ENCODE data around the gene IQCE.

The IQCE gene

DNA sequence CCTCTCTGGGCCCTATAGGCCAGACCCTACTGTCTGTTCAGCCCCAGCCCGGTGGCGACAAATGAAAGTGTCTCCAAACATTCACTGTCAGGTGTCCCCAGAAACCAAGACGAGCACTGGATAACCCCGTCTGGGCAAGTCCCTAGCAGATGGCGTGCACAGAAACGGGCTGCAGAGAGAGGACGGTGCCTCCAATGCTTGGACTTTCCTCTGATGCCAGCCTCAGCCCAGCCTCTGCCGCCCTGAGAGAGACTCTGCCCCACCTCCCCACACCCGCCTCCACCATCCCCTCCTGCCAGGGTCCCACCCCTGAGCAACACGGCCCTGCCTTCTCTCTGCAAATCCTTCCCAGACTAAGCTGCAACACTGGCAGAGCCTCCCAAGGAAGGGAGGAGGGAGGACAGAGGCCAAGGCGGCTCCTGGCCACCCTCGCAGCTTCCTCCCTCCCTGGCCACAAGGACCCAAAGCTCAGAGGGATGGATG is 46.6 kb upstream of the IQCE start:
- H3K4me3 ChIP-seq (ENCODE audit: low read depth in 1 of 2, low read length in 1 of 2): peak overlapping the region in 1 of 2 experiments; percentile 68
- no peaks in the 10 kb centered on the region for H3K36me3 ChIP-seq
- peaks cover 35 to 45% of the 10 kb centered on the region in 2 experiments for H3K4me1 ChIP-seq (ENCODE audit: control insufficient read depth in 1 of 2, insufficient read depth in 1 of 2, low read depth in 1 of 2, low read length in 1 of 2)
- peaks cover 45% of the 10 kb centered on the region for H3K27me3 ChIP-seq
- H3K9me3 ChIP-seq: no peaks in the 10 kb centered on the region
- TF ChIP-seq, protein P1, sequence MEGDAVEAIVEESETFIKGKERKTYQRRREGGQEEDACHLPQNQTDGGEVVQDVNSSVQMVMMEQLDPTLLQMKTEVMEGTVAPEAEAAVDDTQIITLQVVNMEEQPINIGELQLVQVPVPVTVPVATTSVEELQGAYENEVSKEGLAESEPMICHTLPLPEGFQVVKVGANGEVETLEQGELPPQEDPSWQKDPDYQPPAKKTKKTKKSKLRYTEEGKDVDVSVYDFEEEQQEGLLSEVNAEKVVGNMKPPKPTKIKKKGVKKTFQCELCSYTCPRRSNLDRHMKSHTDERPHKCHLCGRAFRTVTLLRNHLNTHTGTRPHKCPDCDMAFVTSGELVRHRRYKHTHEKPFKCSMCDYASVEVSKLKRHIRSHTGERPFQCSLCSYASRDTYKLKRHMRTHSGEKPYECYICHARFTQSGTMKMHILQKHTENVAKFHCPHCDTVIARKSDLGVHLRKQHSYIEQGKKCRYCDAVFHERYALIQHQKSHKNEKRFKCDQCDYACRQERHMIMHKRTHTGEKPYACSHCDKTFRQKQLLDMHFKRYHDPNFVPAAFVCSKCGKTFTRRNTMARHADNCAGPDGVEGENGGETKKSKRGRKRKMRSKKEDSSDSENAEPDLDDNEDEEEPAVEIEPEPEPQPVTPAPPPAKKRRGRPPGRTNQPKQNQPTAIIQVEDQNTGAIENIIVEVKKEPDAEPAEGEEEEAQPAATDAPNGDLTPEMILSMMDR (IDR thresholded peaks at IDR 0.05): no peak
- H3K27ac ChIP-seq: peak overlapping the region; percentile 83

DNA sequence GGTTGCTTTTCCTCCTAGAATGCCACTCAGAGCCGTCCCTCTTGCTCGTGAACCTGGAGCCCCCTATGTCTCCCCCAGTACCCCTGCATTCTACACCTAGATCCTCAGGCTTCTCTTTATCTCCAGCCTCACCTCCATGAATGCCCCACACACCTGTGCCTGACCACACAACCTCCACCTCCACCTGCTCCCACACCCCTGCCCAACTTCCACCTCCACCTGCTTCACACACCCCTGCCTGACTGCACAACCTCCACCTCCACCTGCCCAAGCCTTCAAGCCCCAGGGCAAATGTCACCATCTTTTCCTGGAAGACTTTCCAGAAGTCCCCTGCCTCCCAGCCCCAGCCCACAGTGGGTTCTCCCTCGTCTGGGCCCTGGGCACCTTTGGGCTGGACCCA is 46.1 kb upstream of the IQCE start:
- Histone ChIP-seq H3K9me3 (no peaks in the 10 kb centered on the region), H3K27me3 (peaks cover 45% of the 10 kb centered on the region), H3K4me3 (ENCODE audit: low read depth in 1 of 2, low read length in 1 of 2) (no peak overlapping the region), H3K27ac (peak overlapping the region; percentile 83), H3K4me1 (ENCODE audit: control insufficient read depth in 1 of 2, insufficient read depth in 1 of 2, low read depth in 1 of 2, low read length in 1 of 2) (peaks cover 35 to 45% of the 10 kb centered on the region in 2 experiments), H3K36me3 (no peaks in the 10 kb centered on the region)
- TF ChIP-seq, protein P1 (IDR thresholded peaks at IDR 0.05): no peak

DNA sequence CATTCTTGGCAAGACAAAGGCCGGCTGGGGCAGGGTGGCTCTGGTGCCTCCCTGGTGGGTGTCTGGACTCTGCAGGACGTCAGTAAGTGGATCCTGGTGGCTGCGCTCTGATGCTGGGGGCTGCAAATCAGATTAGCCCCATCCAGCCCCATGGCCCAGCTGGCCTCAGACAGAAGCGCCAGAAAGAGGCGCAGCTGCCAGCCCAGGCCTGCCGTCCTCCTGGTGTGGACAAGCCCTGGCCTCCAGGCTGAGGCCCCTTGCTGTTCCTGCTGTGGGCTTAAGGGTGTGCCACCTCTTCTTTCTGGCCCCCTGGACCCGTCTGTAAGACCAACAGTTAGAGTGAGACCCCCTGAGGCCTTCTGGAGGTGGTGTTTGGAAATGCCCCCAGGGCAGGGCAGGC is 45.1 kb upstream of the IQCE start:
- Histone ChIP-seq H3K9me3 (no peaks in the 10 kb centered on the region), H3K4me3 (ENCODE audit: low read depth in 1 of 2, low read length in 1 of 2) (no peak overlapping the region), H3K4me1 (ENCODE audit: control insufficient read depth in 1 of 2, insufficient read depth in 1 of 2, low read depth in 1 of 2, low read length in 1 of 2) (peaks cover 35 to 41% of the 10 kb centered on the region in 2 experiments), H3K27ac (no peak overlapping the region), H3K27me3 (peaks cover 45% of the 10 kb centered on the region), H3K36me3 (no peaks in the 10 kb centered on the region)
- TF ChIP-seq, protein P1 (IDR thresholded peaks at IDR 0.05): no peak

DNA sequence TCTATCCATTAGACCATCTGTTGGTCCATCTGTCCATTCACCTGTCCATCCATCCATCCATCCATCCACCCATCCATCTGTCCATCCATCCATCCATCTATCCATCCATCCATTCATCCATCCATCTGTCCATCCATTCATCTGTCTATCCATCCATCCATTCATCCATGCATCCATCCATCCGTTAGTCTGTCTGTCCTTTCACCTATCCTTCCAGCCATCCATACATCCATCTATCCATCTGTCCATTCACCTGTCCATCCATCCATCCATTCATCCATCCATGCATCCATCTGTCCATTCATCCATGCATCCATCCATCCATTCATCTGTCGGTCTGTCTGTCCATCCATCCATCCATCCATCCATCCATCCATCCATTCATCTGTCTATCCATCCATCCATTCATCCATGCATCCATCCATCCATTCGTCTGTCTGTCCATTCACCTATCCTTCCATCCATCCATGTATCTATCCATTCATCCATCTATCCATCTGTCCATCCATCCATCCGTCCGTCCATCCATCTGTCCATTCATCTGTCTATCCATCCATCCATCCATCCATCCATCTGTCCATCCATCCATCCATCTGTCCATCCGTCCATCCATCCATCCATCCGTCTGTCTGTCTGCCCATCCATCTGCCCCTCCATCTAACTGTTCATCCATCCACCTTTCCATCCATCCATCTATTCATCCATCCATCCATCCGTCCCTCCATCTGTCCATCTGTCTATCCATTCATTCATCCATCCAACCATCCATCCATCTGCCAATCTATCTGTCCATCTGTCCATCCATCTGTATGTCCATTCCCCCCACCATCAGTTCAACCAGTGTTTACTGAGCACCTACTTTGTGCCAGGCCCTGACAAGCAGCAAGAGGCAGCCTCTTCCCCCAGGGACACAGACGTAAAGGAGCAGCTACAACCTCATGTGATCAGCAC is 44.0 kb upstream of the IQCE start:
- peaks cover 31 to 38% of the 10 kb centered on the region in 2 experiments for H3K4me1 ChIP-seq (ENCODE audit: control insufficient read depth in 1 of 2, insufficient read depth in 1 of 2, low read depth in 1 of 2, low read length in 1 of 2)
- no peaks in the 10 kb centered on the region for H3K36me3 ChIP-seq
- peaks cover 41% of the 10 kb centered on the region for H3K27me3 ChIP-seq
- no peak overlapping the region for H3K27ac ChIP-seq
- H3K4me3 ChIP-seq (ENCODE audit: low read depth in 1 of 2, low read length in 1 of 2): no peak overlapping the region
- no peaks in the 10 kb centered on the region for H3K9me3 ChIP-seq
- TF ChIP-seq, protein P1 (IDR thresholded peaks at IDR 0.05): no peak

DNA sequence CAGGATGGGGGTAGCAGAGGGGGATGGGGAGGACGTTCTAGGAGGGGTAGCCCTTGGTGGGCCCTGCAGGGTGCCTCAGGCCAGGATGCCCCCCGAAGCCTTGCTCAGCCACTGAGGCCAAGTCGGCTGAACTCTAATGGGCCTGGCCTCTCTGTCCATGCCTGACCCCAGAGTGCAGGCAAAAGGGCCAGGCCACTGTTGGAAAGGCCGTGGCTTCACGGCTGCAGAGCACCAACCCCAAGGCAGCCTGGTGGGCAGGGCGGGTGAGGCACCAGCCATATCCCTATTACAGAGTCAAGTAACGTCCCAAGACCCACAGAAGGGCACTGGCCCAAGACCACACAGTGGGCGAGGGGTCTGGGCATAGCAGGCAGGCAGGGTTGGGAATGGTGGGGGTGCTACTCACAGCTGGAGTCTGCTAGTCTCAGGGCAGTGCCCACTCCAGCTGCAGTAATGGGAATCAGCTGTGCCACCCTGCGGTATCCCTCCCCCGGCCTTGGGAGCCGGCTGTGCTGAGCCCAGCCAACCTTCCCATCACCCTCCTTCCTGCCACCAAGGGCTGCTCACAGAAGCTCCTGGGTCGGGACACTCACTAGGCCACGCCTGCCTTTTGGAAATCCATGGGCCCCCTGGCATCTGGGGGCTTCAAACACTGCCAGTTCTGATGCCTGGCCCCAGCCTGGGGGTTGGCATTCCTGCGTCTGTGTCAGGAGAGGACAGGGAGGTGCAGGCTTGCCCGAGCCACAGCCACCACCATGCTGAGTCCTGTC is 43.2 kb upstream of the IQCE start:
- Histone ChIP-seq H3K4me1 (ENCODE audit: control insufficient read depth in 1 of 2, insufficient read depth in 1 of 2, low read depth in 1 of 2, low read length in 1 of 2) (peaks cover 34 to 36% of the 10 kb centered on the region in 2 experiments), H3K27me3 (peaks cover 39% of the 10 kb centered on the region), H3K4me3 (ENCODE audit: low read depth in 1 of 2, low read length in 1 of 2) (no peak overlapping the region), H3K9me3 (no peaks in the 10 kb centered on the region), H3K27ac (no peak overlapping the region), H3K36me3 (no peaks in the 10 kb centered on the region)
- TF ChIP-seq, protein P1 (IDR thresholded peaks at IDR 0.05): no peak
